ENCODE results near the gene FLYWCH2. TPM values are rescaled to one million over a fixed set of nuclear protein-coding genes. Genes with fewer than 3 reads are reported as not detected.
A peak's percentile ranks its signal among the peaks of the same experiment; 100 is the strongest.

FLYWCH2 gene
- total RNA-seq, 1 experiment from 2014 or later: 16.5 TPM

DNA sequence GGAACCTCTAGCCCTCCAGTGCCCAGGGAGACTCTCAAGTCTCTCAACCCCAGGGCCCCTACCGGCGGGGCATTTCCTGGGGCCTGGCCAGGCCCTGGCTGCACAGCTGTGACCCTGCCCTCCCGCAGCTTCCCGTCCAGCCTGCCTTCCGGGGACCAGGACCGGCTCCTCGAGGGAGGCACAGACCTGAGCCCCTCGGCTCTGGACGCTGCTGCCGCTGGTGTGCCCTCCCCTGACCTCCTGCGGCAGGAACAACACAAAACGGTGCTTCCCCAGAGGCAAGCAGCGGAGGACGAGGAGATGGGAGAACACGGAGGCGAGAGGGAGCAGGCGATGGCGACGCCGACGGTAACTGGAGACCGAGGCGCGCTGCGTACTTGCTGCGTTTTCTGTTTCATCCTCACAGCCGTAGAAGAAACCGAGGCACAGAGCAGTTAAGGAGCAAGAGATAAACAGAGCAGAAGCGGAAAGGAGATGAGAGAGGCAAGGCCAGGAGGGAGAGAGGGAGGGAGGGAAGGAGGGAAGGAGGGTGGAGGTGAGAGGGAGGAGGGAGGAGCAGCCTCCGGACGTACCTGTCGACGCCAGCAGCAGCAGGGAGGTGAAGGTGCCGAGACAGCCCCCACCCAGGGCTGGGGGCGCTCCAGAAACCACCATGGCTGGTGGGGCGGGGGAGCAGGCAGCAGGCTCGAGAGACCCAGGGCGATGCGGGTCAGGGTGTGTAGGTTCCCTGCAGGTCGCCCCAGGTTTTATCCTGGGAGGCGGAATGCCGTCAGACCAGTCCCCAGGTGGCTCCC, 25.4 kb upstream of the FLYWCH2 start, which contains the start of gene PRSS22:
Gene PRSS22 (minus strand): TSS at position 720 of the 794 bp plus-strand sequence. CDS start 66 bp downstream, at position 654.
- Histone ChIP-seq H3K27ac (ENCODE audit: insufficient read length, low read depth, low read length) (no peak within 1 kb of the TSS), H3K23me2 (ENCODE audit: insufficient read length, low read depth, low read length, poor library complexity, severe bottlenecking) (peaks cover 5% of the 10 kb centered on the region), H3K9me3 (ENCODE audit: control insufficient read depth, low read depth, low read length) (no peaks in the 10 kb centered on the region), H3K4me2 (ENCODE audit: insufficient read depth, insufficient read length, low read length) (peak within 1 kb of the TSS; percentile 81), H4K91ac (ENCODE audit: insufficient read length, low read depth, low read length) (no peak within 1 kb of the TSS), H3K4ac (ENCODE audit: low read depth, low read length) (no peak within 1 kb of the TSS), H4K5ac (ENCODE audit: insufficient read length, low read depth, low read length) (no peak within 1 kb of the TSS), H3T11ph (ENCODE audit: low read length) (no peak within 1 kb of the TSS), H3K9ac (ENCODE audit: extremely low read depth, insufficient read length, low read length) (no peak within 1 kb of the TSS), H2AK5ac (ENCODE audit: insufficient read length, low read length) (no peak within 1 kb of the TSS), H3K27me3 (ENCODE audit: insufficient read depth, low read length) (no peaks in the 10 kb centered on the region), H2BK120ac (ENCODE audit: low read depth, low read length, poor library complexity, severe bottlenecking) (no peak within 1 kb of the TSS), H2BK15ac (ENCODE audit: low read depth, low read length) (no peak within 1 kb of the TSS), H2BK20ac (ENCODE audit: low read depth, low read length, poor library complexity, severe bottlenecking) (no peak within 1 kb of the TSS), H3K56ac (ENCODE audit: insufficient read length, low read depth, low read length) (no peak within 1 kb of the TSS), H2BK5ac (ENCODE audit: insufficient read length, low read length) (no peak within 1 kb of the TSS), H3K14ac (ENCODE audit: insufficient read depth, low read length) (no peak within 1 kb of the TSS), H4K20me1 (ENCODE audit: control insufficient read depth, insufficient read depth, insufficient read length) (no peaks in the 10 kb centered on the region), H4K8ac (replicated peaks; ENCODE audit: insufficient read length, low read depth, low read length) (no peak within 1 kb of the TSS), H2AFZ (ENCODE audit: low read length) (no peak within 1 kb of the TSS), H3K79me1 (ENCODE audit: insufficient read depth, low read depth, low read length, poor library complexity, severe bottlenecking) (no peaks in the 10 kb centered on the region), H3K23ac (ENCODE audit: insufficient read length, low read depth, low read length) (no peak within 1 kb of the TSS), H3K18ac (ENCODE audit: insufficient read length, low read depth, low read length) (no peak within 1 kb of the TSS), H3K4me1 (ENCODE audit: insufficient read depth, low read length) (no peaks in the 10 kb centered on the region), H3K79me2 (ENCODE audit: insufficient read depth, low read length) (no peaks in the 10 kb centered on the region), H2BK12ac (ENCODE audit: insufficient read length, low read depth, low read length) (no peak within 1 kb of the TSS)
- DNase-seq: peak; percentile 74
- Mint-ChIP-seq H3K27me3 (ENCODE audit: low read depth) (peaks cover 34% of the 10 kb centered on the region), H3K4me1 (peaks cover 5 to 7% of the 10 kb centered on the region in 2 experiments; a peak in 3 of 4 replicates), H3K36me3 (ENCODE audit: insufficient read depth in 1 of 3, low read depth in 3 of 3) (peaks cover 2 to 11% (median 10%) of the 10 kb centered on the region in 3 experiments), H3K9me3 (peaks cover 20 to 26% of the 10 kb centered on the region in 2 experiments), H3K27ac (no peak within 1 kb of the TSS), H3K4me3 (peak within 1 kb of the TSS; percentile 63 to 81)
- no CpG with 5 or more reads among the region's 42 CpGs for WGBS (ENCODE audit: extremely low coverage, insufficient read length, low lambda C conversion rate)
- TF ChIP-seq, protein P1, sequence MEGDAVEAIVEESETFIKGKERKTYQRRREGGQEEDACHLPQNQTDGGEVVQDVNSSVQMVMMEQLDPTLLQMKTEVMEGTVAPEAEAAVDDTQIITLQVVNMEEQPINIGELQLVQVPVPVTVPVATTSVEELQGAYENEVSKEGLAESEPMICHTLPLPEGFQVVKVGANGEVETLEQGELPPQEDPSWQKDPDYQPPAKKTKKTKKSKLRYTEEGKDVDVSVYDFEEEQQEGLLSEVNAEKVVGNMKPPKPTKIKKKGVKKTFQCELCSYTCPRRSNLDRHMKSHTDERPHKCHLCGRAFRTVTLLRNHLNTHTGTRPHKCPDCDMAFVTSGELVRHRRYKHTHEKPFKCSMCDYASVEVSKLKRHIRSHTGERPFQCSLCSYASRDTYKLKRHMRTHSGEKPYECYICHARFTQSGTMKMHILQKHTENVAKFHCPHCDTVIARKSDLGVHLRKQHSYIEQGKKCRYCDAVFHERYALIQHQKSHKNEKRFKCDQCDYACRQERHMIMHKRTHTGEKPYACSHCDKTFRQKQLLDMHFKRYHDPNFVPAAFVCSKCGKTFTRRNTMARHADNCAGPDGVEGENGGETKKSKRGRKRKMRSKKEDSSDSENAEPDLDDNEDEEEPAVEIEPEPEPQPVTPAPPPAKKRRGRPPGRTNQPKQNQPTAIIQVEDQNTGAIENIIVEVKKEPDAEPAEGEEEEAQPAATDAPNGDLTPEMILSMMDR (conservative IDR thresholded peaks at IDR 0.05): no peak

All from H9 (cell line).